GM18519 (cell line): Measurements from ENCODE around the gene CCBE1.

ENCODE experiments used
- ATAC-seq: cut with Tn5 transposase; IDR thresholded peaks from one replicate; pipeline ENCODE4 v1.9.1; 2021; ENCODE audit warnings: mild to moderate bottlenecking, moderate library complexity; ENCODE audit not compliant: unreplicated experiment, low FRiP score

The CCBE1 gene

DNA sequence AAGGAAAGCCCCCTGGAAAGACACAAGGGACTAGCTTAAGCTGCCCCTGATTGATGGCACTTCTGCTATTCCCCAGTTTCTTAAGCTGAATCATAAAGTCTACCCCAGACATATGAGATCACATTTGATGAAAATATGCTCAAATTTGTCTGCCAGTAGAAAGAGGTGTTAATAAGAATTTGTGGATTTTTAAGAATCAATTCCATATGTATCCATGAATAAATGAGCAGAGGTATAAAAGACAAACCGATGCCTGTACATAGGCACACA is 119.9 kb downstream of the CCBE1 start:
- no peak for ATAC-seq

DNA sequence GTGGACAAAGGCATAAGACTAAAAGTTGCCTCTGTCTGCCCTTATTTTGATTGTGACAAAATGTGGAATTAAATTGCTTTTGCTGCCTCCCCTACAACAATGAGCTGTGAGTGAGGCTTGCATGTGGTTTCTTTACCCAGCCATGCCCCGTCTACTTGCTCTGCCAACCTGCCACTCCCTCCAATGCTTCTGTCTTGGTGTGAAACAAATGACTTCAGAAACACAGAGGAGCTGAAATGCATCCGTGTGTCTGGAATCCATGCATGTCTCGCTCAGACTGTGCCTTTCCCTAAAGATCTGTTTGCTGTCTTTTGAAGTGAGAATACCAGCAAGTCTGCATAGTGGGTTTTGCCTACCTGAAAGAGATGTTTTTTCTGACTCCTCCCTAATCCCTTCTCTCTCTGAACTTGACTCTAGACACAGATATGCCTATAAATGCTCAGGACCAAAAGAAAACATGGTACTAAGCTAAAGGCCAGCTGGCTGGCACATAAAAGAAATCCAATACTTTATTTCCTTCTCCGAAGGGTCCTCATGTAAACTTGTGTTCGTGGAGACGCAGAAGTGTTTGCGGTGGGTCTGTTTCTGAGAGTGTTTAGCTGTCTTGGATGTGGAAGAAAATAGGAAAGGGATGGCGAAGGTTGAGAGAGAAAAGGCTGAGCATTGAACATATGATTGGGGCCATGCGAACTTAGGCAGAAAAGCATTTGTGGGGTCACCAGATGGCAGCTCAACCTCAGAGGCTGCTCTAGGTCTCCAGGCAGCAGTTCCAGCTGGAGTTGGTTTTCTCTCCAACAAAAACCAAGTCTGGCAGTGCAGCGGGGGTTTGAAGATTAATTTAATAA is 120.5 kb downstream of the CCBE1 start:
- ATAC-seq = no peak

DNA sequence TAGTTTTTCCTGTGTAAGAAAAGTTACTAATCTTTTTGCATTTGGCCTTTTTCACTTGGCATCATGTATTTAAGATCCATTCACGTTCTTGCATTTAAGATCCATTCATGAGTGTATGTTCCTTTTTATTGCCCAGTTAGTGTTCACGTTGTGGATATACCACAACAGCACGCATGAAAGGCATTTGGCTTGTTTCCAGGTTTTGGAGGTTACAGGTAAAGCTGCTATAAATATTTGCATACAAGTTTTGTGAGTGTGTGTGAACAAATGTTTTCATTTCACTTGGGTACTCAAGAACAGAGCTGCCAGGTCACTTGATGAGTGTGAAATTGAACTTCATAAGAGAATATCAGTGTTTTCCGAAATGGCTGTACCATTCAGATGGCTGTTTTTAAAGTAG is 121.2 kb downstream of the CCBE1 start:
- ATAC-seq = no peak

DNA sequence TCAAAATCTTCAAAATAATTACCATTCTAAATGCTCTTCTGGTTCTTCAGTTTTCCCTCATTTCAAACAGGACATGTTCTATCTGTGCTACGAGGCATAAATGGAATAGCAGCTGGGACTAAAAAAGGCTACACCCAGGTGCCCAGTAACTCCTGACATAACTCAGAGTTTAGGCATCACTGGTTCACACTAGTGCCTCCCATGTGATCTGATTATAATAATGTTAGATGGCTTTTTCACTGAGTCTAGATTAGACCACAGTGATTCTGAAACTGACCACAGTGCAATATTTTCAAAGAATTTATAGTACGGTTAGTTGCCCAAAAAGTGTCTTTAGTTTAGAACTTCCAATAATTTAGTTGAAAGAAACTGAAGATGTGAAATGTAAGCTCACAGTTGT is 123.3 kb downstream of the CCBE1 start:
- ATAC-seq = no peak

DNA sequence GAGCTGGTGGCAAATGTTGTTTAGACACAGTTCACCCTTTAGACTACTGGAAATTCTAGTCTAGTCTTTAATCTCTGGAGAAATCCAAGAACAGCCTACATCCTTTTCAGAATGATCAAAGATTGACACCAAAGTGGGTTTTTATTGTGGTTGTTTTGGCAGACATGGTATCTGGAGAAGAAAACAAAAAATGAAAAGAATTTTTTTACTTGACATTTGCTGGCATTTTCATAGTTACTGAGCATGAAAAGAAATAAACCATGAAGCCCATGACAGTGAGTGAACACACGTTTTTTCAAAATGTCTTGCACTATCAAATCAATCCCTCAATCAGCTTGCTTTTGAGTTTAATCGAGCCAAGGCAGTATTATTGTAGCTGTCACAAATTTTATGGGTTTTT is 125.3 kb downstream of the CCBE1 start:
- no peak for ATAC-seq

DNA sequence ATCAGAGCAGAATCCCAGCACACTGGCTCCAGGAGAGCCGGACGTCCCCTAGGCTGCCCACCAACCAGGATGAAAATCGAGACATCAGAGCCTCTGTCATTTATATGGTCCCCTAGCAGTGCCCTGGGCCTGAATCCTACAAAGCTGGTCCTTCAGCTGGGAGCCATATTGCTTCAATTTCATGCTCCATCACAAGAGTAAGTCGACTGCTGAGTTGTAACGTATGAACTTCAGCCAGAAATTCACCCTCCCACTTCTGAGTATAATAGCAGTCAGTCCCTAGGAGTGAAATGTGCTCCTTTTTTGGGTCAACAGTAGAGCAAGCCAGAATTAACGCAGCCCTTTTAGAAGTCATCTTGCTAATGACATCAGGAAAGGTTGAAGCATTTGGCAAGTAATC is 126.4 kb downstream of the CCBE1 start:
- no peak for ATAC-seq

DNA sequence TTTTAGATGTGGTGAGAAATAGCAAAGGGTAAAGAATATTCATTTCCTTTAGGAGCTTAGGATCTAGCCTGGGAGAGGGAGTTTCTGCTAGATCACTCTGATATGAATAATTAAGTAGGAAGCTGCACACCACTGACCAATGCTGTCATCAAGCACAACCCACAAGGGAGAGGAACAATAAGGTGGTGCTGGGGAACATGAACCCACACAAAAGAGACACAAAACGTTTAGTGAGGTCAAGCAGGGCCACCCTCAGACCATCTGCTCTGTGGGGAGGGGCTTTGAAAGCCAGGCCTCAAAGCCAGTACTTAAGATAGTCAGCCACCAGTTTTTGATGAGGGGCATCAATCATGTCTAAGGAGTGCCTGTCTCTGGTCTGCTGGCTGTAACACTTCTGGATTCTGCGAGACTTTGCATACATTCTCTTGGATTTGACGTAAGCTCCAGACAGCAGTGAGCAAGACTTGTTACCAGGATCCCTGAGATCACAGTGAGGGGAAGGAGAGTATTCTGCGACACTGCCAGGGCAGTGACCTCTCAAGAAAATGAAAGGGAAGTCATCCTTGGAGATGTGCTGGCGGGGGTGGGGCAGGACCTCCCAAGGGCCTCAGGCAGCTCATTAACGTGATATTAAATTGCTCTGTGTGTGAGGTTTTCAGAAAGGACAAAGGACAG is 127.0 kb downstream of the CCBE1 start:
- ATAC-seq = no peak

DNA sequence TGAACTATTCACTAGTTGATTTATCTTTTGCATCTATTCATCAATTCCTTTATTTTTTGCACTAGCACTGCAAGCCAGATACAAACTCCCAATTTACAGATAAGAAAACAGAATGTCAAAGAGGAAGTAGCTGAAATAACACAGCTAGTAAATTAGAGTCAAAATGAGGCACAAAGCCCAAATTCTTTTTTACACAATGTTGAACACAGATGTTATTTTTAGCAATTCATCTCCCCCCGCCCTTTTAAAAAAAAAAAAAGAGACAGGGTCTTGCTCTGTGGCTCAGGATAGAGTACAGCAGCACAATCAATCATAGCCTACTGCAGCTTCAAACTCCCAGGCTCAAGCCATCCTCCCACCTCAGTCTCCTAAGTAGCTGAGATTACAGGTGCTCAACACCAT is 127.8 kb downstream of the CCBE1 start:
- ATAC-seq = no peak

DNA sequence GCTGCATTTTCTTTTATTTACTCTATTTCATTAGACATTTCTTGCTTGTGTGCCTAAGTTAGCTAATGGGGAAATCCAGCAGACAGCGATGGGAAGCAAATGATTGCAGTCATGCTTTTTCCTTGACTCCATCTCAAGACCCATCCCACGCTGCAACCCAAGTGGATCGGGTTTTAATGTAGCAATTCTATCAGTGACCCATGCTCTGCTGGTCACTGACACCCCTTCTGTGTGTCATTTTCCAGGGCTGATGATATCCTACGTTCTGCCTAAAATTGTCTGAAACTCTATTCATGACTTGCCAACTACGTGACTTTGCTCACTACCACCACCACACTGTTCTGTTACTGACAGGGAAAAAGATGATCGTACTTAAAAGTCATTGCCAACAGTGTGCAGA is 129.8 kb downstream of the CCBE1 start:
- ATAC-seq = no peak

DNA sequence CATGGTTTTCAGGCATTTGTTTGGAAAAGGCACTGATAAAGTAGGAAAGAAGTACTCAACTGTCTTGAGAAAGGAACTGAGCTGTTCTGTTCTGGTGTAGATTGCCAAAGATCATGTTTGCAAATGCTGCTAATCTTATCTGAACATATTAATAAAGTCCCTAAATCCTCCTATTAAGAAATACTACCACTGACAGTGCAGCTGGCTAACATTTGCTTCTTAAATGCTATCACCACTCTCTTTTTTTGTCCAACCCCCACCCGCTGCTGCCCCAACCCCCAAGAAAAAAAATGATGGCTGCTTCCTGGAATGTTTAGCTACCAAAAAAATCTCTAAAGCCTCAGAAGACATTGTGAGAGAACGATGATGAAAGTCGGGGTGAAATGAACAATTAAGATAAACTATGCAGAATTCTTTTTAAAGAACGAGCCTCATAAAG is 130.7 kb downstream of the CCBE1 start:
- ATAC-seq = no peak

DNA sequence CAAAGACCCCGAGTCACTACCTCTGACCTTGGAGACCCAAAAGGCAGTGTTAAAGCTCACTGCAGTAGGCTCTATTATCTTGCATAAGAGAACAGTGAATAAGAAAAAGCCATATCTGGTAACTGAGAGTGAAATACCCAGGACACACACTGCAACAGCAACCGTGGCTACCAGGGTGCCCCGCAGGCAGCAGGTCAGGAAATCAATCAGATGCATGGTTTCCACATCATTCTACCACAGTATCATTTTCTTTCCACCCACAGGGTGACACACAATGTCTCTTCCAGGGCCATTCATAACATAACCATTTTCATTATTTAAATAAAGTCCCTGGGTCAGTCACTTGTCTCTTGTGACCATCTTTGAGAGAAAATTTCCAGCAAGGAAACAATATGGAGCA is 131.3 kb downstream of the CCBE1 start:
- no peak for ATAC-seq

DNA sequence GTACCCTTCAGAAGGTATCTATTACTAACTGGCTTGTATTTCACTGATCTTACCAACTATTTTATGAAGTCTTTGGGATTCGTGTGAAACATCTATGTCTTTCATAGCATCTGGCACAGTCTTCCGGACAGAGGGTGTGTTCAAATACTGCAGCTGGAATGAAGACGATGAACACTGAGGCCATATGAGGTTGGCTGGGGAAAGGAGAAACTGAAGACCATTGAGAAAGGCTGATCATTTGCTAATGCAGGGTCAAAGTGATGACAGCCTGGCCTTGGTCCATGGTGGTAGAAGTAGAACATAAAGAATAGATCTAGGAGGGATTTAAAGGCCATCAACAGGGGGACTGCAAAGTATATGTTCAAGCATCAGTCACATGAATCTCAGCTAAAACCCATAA is 132.7 kb downstream of the CCBE1 start:
- no peak for ATAC-seq

DNA sequence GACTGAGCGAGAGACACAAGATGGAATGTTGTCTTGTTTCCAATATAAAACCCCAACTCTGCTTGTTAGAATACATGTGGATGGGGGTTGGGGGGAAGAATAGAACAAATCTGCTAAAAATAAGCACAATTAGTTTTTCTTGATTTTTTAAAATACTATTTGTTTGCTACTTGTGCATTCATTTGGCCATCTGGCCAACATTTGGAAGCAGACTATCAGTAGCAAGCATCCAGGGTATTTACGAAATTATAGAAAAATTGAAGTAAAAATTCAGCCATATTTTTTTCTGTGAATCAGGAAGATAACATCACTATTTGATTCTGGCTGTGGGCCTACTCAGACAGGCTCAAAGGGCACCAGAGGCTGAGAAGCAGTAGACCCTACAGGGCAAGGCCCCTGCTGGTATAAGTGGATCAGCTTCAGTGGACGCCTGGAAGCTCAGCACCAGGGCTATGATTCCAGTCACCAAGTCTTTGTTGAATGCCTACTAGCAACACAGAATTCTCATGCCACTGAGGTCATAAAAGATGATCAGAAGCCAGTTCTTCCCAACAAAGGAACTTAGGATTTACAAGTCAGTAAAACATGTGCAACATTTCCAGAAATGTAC is 133.9 kb downstream of the CCBE1 start:
- no peak for ATAC-seq

DNA sequence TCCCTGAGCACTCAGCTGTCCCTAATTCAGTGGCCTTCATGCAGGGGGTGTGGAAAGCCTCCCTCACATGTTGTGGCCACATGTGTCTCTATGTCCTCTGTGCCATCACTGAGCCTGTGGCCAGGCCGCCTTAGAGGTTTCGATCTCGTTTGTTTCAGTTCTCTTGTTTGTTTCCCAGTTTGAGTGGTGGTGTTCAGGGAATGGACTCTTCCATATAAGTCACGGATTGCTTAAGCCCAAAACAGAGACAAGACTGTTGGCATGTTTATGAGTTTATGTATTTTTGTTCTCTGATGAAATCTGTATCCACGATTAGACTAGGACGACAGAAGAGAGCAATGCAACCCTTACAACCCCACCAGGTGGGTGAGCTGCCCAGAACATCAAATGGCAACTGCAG is 134.5 kb downstream of the CCBE1 start:
- no peak for ATAC-seq

DNA sequence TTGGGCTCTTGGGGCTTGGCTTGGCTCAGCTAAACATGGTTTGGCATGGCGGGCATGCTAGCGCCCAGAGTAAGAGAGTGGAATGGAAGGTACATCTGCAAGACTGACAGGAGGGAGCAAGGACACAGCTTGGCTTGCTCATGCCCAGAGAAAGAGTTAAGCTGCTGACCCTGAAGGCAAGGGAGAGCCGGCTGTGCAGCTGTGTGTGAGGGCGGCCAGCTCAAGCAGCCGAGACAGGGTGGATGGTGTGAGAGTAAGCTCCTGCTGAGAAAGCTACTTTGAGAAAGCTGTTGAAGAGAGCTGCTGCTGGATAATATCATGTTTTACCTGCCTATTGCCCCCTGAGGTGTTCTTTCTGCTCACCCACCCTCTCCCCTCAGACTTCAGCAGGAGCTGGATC is 135.6 kb downstream of the CCBE1 start:
- ATAC-seq = no peak

DNA sequence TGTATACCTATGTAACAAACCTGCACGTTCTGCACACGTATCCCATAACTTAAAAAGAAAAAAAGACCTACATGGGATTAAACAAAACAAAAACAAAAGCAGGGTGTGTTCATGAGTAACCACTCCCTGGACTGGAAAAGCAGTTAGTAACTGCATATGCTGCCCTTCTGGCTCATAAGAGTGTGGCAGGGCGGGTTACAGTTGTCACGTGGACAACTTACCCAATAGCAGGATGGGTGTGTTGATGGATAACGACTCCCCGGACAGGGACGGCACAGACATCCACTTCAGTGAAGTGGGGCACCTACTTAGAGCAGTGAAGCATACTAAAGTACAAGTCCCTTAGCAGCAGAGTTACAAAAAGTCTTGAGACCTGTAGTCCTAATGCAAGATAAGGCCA is 136.7 kb downstream of the CCBE1 start:
- ATAC-seq = no peak

DNA sequence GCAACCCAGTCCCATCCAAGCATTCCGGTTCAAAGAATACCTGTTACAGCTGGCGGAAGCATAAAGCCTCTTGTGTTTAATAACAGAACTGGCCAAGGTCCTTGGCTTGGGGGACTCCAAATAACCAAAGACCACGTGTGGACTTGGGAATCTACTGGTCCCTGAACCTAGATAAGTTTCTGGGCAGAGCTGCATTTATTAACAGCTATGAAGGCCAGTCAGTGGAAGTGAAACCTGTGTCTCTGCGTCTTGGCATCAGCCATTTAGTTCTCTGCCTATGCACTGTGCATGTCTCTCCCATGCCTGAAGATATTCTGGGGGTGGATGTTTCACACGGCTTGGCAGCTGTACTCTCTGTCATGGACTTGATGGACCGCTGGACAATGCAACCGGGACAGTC is 137.7 kb downstream of the CCBE1 start:
- no peak for ATAC-seq

DNA sequence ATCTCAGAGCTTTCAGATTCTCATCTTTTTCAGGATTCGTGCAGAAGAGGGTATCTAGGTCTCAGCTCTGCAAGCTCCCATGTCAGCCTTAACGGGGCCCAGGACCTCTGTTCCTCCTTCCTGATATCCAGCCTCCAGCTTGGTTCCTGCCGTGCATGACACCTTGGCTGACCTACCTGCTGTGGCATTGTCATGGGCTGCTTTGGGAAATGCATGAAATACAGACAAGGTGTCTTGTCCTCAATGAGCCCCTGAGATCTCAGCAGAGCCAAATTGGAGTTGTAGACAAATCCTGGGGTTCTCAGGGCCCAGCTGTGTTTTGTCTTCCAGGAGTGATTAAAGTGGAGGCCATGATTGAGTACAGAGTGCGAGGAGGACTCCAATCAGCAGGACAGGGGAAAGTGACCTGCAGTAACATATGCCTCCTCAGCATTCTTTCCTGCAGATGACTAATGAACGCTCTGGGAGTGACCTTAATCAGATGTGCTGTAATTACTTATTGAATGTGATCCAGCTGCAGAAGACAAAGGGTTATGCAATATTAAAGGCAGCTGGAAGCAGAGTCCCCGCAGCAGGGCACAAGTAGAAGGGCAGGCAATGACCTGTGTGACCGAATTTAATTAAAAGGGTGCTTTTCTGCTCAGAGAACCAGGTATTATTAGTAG is 141.1 kb downstream of the CCBE1 start:
- no peak for ATAC-seq

DNA sequence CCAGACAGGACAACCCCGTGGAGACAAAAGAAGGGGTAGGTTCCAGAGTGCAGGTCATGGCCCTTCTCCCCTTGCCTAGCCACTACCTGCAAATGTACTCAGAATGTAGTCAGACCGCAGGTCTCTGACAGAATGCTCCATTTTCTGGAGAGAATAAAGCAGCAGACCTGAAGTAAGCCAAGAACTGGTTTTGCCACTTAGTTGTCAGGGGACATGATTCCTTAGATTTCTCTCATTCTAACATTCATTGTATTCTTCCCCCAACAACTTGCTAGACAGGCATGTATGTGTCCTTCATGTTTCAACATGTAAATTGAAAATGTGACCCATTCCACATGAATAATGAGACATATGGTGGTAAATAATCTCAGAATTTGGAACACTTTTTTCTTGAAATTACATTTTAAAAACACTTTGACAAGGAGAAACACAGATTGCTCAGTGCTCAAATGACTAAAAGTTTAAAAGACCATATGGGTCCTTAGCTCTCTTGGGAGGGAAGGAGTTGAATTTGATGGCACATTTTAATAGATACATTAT is 142.4 kb downstream of the CCBE1 start:
- no peak for ATAC-seq

DNA sequence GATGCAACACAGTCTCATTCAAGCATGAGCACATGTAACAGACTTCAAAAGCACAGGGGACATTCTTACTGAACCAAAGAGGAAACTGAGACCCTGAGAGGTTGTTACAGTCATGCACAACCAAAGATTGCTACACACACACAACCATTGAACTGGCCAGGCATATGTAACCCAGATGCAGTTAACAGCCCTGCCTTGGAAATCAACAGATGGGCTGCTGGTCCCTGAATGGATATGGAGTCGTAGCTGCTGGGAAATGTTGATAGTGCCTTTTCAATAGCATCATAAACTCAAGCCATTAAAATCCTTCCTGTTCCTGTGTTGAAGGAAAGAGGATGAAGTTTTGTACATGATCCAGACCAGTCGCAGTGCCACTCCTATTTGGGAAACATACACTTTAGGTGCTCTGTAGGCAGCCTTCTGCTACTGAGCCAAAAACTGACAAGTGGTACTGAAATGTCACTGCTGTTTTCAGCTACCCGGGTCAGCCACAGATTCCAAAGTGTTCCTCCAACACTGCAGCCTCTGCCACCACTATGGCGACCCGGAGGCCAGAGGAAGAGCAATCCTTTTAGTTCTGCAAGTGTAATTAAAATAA is 143.9 kb downstream of the CCBE1 start:
- ATAC-seq = no peak
